C4-2B (cell line): ENCODE data around the gene LTF.

Experiments used
- CTCF ChIP-seq: fragments of 450-650 bp; conservative IDR thresholded peaks from 2 replicates; pipeline ENCODE4 v1.5.1; 2017; ENCODE audit warnings: mild to moderate bottlenecking
- ZFX ChIP-seq: fragments of 450-650 bp; IDR thresholded peaks from 2 replicates; pipeline ENCODE4 v1.6.1; 2017

DNA sequence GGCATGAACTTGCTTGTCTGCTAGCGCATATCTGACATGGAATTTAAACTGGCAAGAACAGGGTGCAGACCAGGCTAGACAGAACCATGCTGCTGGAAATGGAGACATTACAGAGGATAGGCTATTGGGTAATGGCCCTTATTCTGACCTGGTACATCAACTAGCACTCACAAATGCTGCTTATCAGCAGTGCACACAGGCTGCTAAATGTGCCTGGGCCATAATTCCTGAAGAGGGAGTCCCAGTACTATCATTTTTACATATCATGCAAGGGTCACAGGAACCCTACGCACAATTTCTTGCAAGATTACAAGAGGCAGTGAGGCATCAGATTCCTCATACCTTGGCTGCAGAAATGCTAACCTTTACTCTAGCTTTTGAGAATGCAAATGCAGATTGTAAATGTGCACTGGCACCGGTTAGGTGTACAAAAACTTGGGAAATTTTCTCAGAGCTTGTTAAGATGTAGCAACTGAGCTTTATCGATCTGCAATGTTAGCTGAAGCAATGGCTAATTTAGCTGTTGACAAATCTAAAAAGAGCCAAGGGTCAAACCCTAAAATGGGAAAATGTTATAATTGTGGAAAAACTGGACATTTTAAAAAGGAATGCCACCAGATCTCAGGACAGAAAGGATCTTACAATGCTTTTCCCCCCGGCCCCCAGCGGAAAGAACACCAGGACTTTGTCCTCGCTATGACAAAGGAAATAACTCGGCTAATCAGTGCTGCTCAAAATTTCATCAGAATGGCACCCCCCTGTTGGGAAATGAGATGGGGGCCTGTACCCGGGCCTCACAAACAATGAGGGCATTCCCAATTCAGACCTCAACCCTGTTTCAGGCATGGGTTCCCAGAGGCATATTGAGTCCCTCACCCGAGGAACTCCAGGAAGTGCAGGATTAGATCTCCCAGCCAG is 36.5 kb downstream of the LTF start:
- TF ChIP-seq CTCF (no peak), ZFX (no peak)
